MV-4-11 (cell line): ENCODE data around the gene CCL24.
A peak's percentile ranks its signal among the peaks of the same experiment; 100 is the strongest.
"Not testable (repeated sequence)": the region's sequence is repeated elsewhere in the genome, so short reads cannot be mapped to it uniquely, and the experiment has no call there.

Experiments used
- DNase-seq: peaks from one replicate; lab custom pipeline; 2025; lab: John Stamatoyannopoulos, UW

The CCL24 gene

GRCh38 chr7:75819711-75820110, 6.1 kb upstream of the CCL24 start:
- peak; percentile 56 for DNase-seq

GRCh38 chr7:75818472-75818871, 4.9 kb upstream of the CCL24 start:
- DNase-seq: peak; percentile 49

- DNase-seq: peak; percentile 66
Measured at GRCh38 chr7:75817116-75817515, 3.5 kb upstream of the CCL24 start.

GRCh38 chr7:75815418-75816064, 1.9 kb upstream of the CCL24 start:
- no peak for DNase-seq

GRCh38 chr7:75814407-75814947, 871 bp upstream of the CCL24 start:
- DNase-seq: no peak

- DNase-seq: no peak
Measured at GRCh38 chr7:75813084-75813483, 522 bp downstream of the CCL24 start.

GRCh38 chr7:75811894-75812678, 1.5 kb downstream of the CCL24 start:
- no peak for DNase-seq

GRCh38 chr7:75809396-75809795, 4.2 kb downstream of the CCL24 start:
- DNase-seq: no peak

- DNase-seq: no peak
Measured at GRCh38 chr7:75808106-75808505, 5.5 kb downstream of the CCL24 start.

GRCh38 chr7:75807452-75807851, 6.2 kb downstream of the CCL24 start:
- no peak for DNase-seq

GRCh38 chr7:75806560-75807307, 6.9 kb downstream of the CCL24 start:
- DNase-seq: no peak

- DNase-seq: no peak
Measured at GRCh38 chr7:75804705-75805104, 8.9 kb downstream of the CCL24 start.

- no peak for DNase-seq
Measured at GRCh38 chr7:75804004-75804403, 9.6 kb downstream of the CCL24 start.

GRCh38 chr7:75802552-75802821, 11.1 kb downstream of the CCL24 start:
- DNase-seq: no peak

GRCh38 chr7:75798770-75799169, 14.8 kb downstream of the CCL24 start:
- no peak for DNase-seq

- DNase-seq: no peak
Measured at GRCh38 chr7:75796420-75796819, 17.2 kb downstream of the CCL24 start.

GRCh38 chr7:75795831-75796285, 17.7 kb downstream of the CCL24 start:
- DNase-seq: peak; percentile 91

- no peak for DNase-seq
Measured at GRCh38 chr7:75793676-75794075, 19.9 kb downstream of the CCL24 start.

GRCh38 chr7:75792567-75792966, 21.0 kb downstream of the CCL24 start:
- DNase-seq: not testable (repeated sequence)

- DNase-seq: no peak
Measured at GRCh38 chr7:75789361-75789924, 24.2 kb downstream of the CCL24 start.

GRCh38 chr7:75788154-75788847, 25.3 kb downstream of the CCL24 start:
- DNase-seq: not testable (repeated sequence)

- DNase-seq: not testable (repeated sequence)
Measured at GRCh38 chr7:75783058-75783457, 30.5 kb downstream of the CCL24 start.
